Liver (tissue), 9 donors: ENCODE results near the gene HPCAL4. TPM values are rescaled to one million over a fixed set of nuclear protein-coding genes. Genes with fewer than 3 reads are reported as not detected.

Experiments
- DNase-seq: peaks from one replicate; pipeline ENCODE4 v3.0.0-alpha.2; 2017; ENCODE audit warnings: low spot score
- H3K27ac ChIP-seq, 2 donors: one replicate each; pipeline ENCODE4 v1.7.0; 2013; ENCODE audit warnings: inconsistent platforms in 2 of 2, low read length in 2 of 2, control low read depth in 1 of 2, low read depth in 1 of 2, mild to moderate bottlenecking in 1 of 2
- H3K27me3 ChIP-seq, 4 donors: one replicate each; pipeline versions ENCODE4 v1.6.1 to v1.7.0; 2013; ENCODE audit warnings: low read length in 3 of 4, inconsistent platforms in 1 of 4, mild to moderate bottlenecking in 1 of 4, moderate library complexity in 1 of 4; ENCODE audit not compliant: control insufficient read depth in 4 of 4, insufficient read depth in 4 of 4
- H3K36me3 ChIP-seq, 4 donors: one replicate each; pipeline versions ENCODE4 v1.6.1 to v1.7.0; 2013; ENCODE audit warnings: low read length in 3 of 4, mild to moderate bottlenecking in 3 of 4, low read depth in 1 of 4, moderate library complexity in 1 of 4; ENCODE audit not compliant: control insufficient read depth in 4 of 4, insufficient read depth in 3 of 4
- H3K4me1 ChIP-seq, 4 donors: one replicate each; pipeline versions ENCODE4 v1.6.1 to v1.7.0; 2013; ENCODE audit warnings: low read length in 3 of 4, mild to moderate bottlenecking in 3 of 4, moderate library complexity in 1 of 4; ENCODE audit not compliant: control insufficient read depth in 4 of 4, insufficient read depth in 4 of 4
- H3K4me3 ChIP-seq, 3 donors: one replicate each; pipeline versions ENCODE4 v1.6.1 to v1.7.0; 2013; ENCODE audit warnings: low read length in 3 of 3, control low read depth in 1 of 3, low read depth in 1 of 3, mild to moderate bottlenecking in 1 of 3
- H3K9ac ChIP-seq, 2 donors: one replicate each; pipeline ENCODE4 v1.7.0; 2013; ENCODE audit warnings: low read length in 2 of 2, mild to moderate bottlenecking in 2 of 2, moderate library complexity in 2 of 2, control low read depth in 1 of 2, low read depth in 1 of 2
- H3K9me3 ChIP-seq, 4 donors: one replicate each; pipeline versions ENCODE4 v1.6.1 to v1.7.0; 2013; ENCODE audit warnings: low read length in 3 of 4; ENCODE audit not compliant: control insufficient read depth in 4 of 4
- ATF3 ChIP-seq: IDR thresholded peaks from 2 replicates; pipeline ENCODE4 v1.6.1; 2016; ENCODE audit warnings: antibody characterized with exemption
- CTCF ChIP-seq: fragments of 150-350 bp; IDR thresholded peaks from 2 replicates; pipeline ENCODE4 v1.5.1; 2017; ENCODE audit warnings: improper control_type of control experiment, low read depth, low read length; ENCODE audit not compliant: missing input control
- EGR1 ChIP-seq, 2 donors: IDR thresholded peaks; 2 replicates each; pipeline ENCODE4 v1.6.1; 2016 to 2018; ENCODE audit warnings: antibody characterized with exemption in 2 of 2, low read depth in 2 of 2
- FOXA1 ChIP-seq: IDR thresholded peaks from 2 replicates; pipeline ENCODE4 v1.6.1; 2016; ENCODE audit warnings: antibody characterized with exemption
- FOXA2 ChIP-seq: IDR thresholded peaks from 2 replicates; pipeline ENCODE4 v1.6.1; 2016; ENCODE audit warnings: antibody characterized with exemption
- GABPA ChIP-seq, 2 donors: IDR thresholded peaks in 1 of 2; conservative IDR thresholded peaks in 1 of 2; 2 replicates each; pipeline ENCODE4 v1.6.1; 2016; ENCODE audit warnings: antibody characterized with exemption in 2 of 2, mild to moderate bottlenecking in 1 of 2, moderate library complexity in 1 of 2
- HNF4A ChIP-seq, 2 donors: conservative IDR thresholded peaks; 2 replicates each; pipeline ENCODE4 v1.6.1; 2016; ENCODE audit warnings: antibody characterized with exemption in 2 of 2, mild to moderate bottlenecking in 2 of 2
- HNF4G ChIP-seq: IDR thresholded peaks from 2 replicates; pipeline ENCODE4 v1.6.1; 2016; ENCODE audit warnings: antibody characterized with exemption
- JUND ChIP-seq, 2 donors: IDR thresholded peaks; 2 replicates each; pipeline ENCODE4 v1.6.1; 2016; ENCODE audit warnings: antibody characterized with exemption in 2 of 2
- MAX ChIP-seq: IDR thresholded peaks from 2 replicates; pipeline ENCODE4 v1.6.1; 2016; ENCODE audit warnings: antibody characterized with exemption
- NR2F2 ChIP-seq: IDR thresholded peaks from 2 replicates; pipeline ENCODE4 v1.6.1; 2016; ENCODE audit warnings: antibody characterized with exemption
- RAD21 ChIP-seq, 2 donors: IDR thresholded peaks; 2 replicates each; pipeline ENCODE4 v1.6.1; 2016; ENCODE audit warnings: antibody characterized with exemption in 2 of 2, mild to moderate bottlenecking in 2 of 2
- REST ChIP-seq: IDR thresholded peaks from 2 replicates; pipeline ENCODE4 v1.6.1; 2016; ENCODE audit warnings: antibody characterized with exemption, mild to moderate bottlenecking
- RXRA ChIP-seq, 2 donors: IDR thresholded peaks; 2 replicates each; pipeline ENCODE4 v1.6.1; 2017 to 2018; ENCODE audit warnings: antibody characterized with exemption in 2 of 2, mild to moderate bottlenecking in 1 of 2
- SP1 ChIP-seq: IDR thresholded peaks from 2 replicates; pipeline ENCODE4 v1.6.1; 2018; ENCODE audit warnings: antibody characterized with exemption, mild to moderate bottlenecking
- TAF1 ChIP-seq: conservative IDR thresholded peaks from 2 replicates; pipeline ENCODE4 v1.6.1; 2016; ENCODE audit warnings: antibody characterized with exemption, mild to moderate bottlenecking
- YY1 ChIP-seq: IDR thresholded peaks from 2 replicates; pipeline ENCODE4 v1.6.1; 2016; ENCODE audit warnings: antibody characterized with exemption, mild to moderate bottlenecking
- ZBTB33 ChIP-seq: IDR thresholded peaks from 2 replicates; pipeline ENCODE4 v1.6.1; 2016; ENCODE audit warnings: antibody characterized with exemption
- WGBS: extraction: QIAGEN DNeasy Blood & Tissue Kit; methylation state at CpG from one replicate; pipeline ENCODE4 v1.1.7; 2013; 5-methylcytosine and 5-hydroxymethylcytosine counted together
- polyA plus RNA-seq, 2 donors: library from polyadenylated mRNA; stranded (reverse) in 1 of 2; unstranded in 1 of 2; fragments of 200-250 nt in 1 of 2; fragments of >200 nt in 1 of 2; fragmentation: Nextera tagmentation in 1 of 2; extraction: Ambion mirVana in 1 of 2; gene quantifications; one replicate each; pipeline versions ENCODE4 v1.2.1 to v1.2.3, GENCODE V29; 2013 to 2015
- total RNA-seq, 2 donors: library from RNA; depleted of rRNA; stranded (reverse); fragments of >200 nt; gene quantifications; one replicate each; pipeline ENCODE4 v1.2.3, GENCODE V29; 2014
- donor health status: healthy.
- donor health status: healthy.
- donor health status: healthy.
- donor health status: healthy.
- donor health status: healthy.

The HPCAL4 gene
- total and polyA plus RNA-seq, 4 donors: not detected

GRCh38 chr1:39648496-39648895 is 42.7 kb downstream of the HPCAL4 start:
- TF ChIP-seq SP1 (no peak), MAX (no peak), YY1 (no peak), FOXA2 (no peak), TAF1 (no peak)
- Histone ChIP-seq H3K36me3 (no peaks in the 10 kb centered on the region), H3K27ac (no peak overlapping the region), H3K4me1 (peaks cover 0 to 3% (median 0%) of the 10 kb centered on the region in 4 donors), H3K9me3 (no peaks in the 10 kb centered on the region), H3K4me3 (no peak overlapping the region), H3K27me3 (no peaks in the 10 kb centered on the region), H3K9ac (no peak overlapping the region)
- DNase-seq: no peak
- whole genome bisulfite sequencing: 73% methylated on average over 2 of the region's 2 CpGs

GRCh38 chr1:39647247-39647646 is 44.0 kb downstream of the HPCAL4 start:
- Histone ChIP-seq H3K4me1 (no peaks in the 10 kb centered on the region), H3K9ac (no peak overlapping the region), H3K4me3 (no peak overlapping the region), H3K36me3 (no peaks in the 10 kb centered on the region), H3K27ac (peak overlapping the region; percentile 12 to 13), H3K27me3 (no peaks in the 10 kb centered on the region), H3K9me3 (no peaks in the 10 kb centered on the region)
- TF ChIP-seq ZBTB33 (no peak), SP1 (no peak), RAD21 (IDR thresholded peaks at IDR 0.05) (no peak), HNF4A (conservative IDR thresholded peaks at IDR 0.05) (no peak), RXRA (IDR thresholded peaks at IDR 0.05) (no peak), YY1 (no peak), REST (no peak), GABPA (IDR thresholded peaks at IDR 0.05 in 1 of 2, conservative IDR thresholded peaks at IDR 0.05 in 1 of 2) (no peak), NR2F2 (no peak), MAX (no peak), EGR1 (IDR thresholded peaks at IDR 0.05; ENCODE audit: low read depth in 2 of 2) (no peak), CTCF (no peak), FOXA1 (no peak), ATF3 (no peak), FOXA2 (no peak), HNF4G (no peak), JUND (IDR thresholded peaks at IDR 0.05) (no peak), TAF1 (no peak)
- no peak for DNase-seq
- 74% methylated on average over 3 of the region's 3 CpGs for whole genome bisulfite sequencing
